ENCODE results near the gene OR4Q2.
"Not testable (repeated sequence)": the region's sequence is repeated elsewhere in the genome, so short reads cannot be mapped to it uniquely, and the experiment has no call there.

The OR4Q2 gene

DNA sequence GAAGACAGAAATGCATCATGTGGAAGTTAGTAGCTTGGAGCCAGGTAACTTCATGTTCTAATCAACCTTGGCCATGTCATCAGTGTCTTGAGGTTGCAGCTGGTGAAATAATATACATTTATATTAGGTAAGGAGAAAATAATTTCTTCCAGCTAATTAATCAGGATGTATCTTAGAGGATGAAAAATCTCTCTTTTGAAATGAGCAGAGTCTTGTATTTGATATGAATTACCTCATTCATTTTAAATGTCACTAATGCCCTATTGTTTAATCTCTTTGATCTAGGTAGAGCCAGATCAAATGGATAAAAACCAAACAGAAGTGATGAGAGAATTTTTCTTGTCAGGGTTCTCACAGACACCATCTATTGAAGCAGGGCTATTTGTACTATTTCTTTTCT, at the start of gene OR4Q2:
TSS of gene OR4Q2 (plus strand) at position 301 of the 400 bp plus-strand sequence.
- DNase-seq (ENCODE audit: low read depth): no peak

DNA sequence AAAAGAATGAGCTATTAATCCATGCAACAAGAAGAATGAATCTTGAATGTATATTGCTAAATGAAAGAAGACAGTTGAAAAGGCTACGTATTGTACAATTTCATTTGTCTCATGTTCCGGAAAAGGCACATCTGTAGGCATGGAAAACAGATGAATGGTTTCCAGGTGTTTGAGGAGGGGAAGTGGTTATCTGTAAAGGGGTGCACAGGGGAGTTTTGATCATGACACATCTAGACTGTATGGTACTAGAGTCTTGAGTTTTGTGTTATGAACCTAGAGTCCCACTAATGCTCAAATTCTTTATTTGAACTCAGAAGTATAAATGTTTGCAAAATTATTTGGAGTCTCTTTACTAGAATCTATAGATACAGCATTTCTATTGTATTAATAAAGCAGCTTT, 32.2 kb upstream of the OR4Q2 start:
- DNase-seq (ENCODE audit: low read depth): not testable (repeated sequence)

DNA sequence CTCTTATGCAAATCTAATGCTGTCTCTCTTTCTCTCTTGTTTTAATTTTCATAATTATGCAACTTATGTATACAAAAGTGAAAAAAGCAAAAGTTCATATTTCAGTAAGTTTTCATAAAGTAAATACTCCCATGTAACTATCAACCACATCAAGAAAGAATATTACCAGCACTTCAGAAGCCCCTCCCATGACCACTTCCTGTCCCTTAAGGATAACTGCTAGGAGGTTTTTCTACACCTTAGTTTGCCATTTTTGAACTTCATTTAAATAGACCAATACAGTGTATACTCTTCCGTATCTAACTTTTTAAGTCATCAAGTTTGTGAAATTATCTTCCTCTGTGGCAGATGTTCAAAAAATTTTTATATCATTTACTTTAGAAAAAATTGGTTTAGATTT, 27.1 kb upstream of the OR4Q2 start:
- no peak for DNase-seq (ENCODE audit: low read depth)

DNA sequence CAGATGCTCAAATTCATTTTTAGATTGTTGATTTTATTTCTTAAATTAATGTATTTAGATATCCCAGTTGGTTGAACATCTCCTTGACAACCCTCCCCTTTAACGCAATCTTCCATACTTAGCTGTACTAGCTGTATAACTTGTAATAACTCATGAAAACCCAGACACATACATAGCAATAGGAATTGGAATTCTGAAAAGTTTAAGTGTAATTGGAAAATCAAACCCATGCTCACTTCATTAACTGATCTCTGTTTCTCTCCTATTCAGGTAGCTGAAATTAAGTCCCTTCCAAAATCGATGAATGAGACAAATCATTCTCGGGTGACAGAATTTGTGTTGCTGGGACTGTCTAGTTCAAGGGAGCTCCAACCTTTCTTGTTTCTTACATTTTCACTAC, 26.7 kb upstream of the OR4Q2 start, which contains the start of gene OR4K15:
TSS of gene OR4K15 (plus strand) at position 301 of the 400 bp plus-strand sequence. CDS start at position 301, 0 bp downstream.
- DNase-seq (ENCODE audit: low read depth): no peak

DNA sequence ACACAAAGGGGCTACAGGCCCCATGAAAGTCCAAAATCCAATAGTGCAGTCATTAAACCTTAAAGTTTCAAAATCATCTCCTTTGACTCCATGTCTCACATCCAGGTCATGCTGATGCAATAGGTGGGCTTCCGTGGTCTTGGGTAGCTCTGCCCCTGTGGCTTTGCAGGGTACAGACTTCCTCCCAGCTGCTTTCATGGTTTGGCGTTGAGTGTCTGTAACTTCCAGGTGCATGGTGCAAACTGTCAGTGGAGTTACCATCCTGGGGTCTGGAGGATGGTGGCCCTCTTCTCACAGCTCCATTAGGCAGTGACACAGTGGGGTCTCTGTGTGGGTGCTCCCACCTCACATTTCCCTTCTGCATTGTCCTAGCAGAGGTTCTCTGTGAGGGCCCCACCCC, 8.5 kb upstream of the OR4Q2 start:
- no peak for DNase-seq (ENCODE audit: low read depth)

DNA sequence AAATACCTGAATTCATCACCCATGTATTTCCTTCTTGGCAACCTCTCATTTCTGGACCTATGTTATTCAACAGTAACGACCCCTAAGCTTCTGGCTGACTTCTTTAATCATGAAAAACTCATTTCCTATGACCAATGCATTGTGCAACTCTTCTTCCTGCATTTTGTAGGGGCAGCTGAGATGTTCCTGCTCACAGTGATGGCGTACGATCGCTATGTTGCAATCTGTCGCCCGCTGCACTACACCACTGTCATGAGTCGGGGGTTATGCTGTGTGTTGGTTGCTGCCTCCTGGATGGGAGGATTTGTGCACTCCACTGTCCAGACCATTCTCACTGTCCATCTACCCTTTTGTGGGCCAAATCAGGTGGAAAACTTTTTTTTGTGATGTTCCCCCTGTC, 356 bp downstream of the OR4Q2 start:
- DNase-seq (ENCODE audit: low read depth): no peak

DNA sequence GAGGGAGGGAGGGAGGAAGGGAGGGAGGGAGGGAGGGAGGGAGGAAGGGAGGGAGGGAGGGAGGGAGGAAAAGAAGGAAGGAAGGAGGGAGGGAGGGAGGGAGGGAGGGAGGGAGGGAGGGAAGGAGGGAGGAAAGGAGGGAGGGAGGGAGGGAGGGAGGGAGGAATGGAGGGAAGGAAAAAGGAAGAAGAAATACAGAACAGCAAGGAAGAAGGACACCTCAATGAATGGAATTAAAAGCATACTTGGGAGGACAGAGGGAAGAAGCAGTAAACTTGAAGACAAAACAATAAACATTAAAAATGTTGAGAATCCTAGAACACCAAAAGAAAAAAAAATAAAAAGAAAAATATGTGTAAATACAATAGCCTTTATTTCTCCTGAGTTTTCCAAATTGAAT, 6.2 kb downstream of the OR4Q2 start:
- DNase-seq (ENCODE audit: low read depth): no peak

DNA sequence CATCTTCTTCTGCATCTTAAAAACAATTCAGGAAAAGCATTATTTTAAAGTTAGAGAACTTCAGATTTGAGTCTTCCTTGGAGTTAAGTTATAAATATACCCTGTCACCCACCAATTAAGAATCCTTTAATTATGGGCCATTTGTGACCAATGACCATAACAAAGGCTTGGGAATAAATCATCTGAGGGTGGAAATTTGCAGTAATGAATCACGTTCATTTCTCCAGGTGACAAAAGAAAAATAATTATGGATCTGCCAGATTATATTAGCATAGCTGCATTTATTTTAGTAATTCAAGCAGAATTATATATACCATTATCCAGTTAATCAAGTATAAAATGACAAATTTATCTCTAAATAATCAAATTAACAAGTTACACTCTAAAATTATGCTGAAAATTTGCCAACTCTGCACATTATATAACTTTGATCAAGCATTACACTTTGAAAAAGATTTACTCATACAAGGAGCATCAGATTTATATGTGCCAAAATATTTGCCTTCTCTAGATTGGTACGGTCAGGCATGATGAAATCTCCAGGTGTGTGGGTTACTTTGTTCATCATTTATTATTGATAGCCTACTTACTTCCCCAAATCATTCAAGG, 17.4 kb downstream of the OR4Q2 start, which contains the start of gene OR4K14:
TSS of gene OR4K14 (minus strand) at position 51 of the 609 bp plus-strand sequence. CDS start 4,114 bp downstream, outside the sequence.
- no peak for DNase-seq (ENCODE audit: low read depth)

DNA sequence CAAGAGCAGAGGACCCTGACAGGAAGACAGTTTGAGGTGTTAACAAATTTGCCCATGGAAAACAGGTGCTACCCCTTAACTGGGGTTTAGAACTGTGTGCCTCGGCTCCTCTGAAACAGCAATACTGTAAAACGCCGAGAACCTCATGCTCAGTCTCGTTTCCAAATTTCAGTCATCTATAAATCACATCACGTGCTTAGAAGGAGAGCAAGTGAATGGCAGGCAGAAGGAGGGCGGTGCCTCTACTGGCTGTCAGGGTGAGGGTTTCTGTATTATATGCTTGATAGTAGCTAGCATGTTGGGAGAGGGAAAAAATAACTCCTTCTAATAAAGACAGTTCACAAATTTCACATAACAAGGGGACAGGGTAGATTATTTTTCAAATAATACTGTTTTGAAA, 29.1 kb downstream of the OR4Q2 start:
- no peak for DNase-seq (ENCODE audit: low read depth)

DNA sequence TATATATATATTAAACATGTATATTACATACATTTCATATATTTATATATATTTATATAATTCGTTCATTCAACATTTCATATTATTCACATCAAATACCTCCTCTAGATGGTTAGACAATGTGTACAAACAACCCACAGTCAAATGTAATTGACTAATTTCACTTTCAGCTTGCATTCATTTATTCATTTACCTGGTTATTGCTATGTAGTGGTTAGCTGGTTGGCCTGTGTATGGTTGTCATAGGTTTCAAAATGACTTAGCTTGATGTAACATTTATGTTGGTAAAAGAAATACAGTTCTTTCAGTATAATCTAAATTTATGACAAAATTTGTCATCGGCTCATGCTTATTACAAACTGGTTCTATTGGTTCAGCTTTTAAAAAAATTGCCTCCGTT, 33.5 kb downstream of the OR4Q2 start:
- no peak for DNase-seq (ENCODE audit: low read depth)

DNA sequence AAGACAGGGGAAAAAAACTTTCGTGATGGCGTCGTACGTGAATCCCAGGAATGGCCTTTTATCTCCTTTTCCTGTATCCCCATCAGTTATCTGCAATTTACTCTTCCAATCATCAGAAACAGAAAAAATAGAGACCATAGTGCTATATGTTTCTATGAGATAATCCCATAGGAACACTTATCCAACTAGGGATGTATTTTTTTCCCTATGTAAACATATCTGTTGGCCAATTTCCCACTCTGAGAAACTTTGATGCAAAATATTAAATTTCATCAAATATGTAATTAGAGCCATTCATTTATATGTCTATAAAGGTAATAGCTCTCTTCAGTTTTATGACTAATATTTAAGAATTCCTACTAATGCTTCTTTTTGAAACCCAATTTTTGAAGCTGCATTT, 34.0 kb downstream of the OR4Q2 start, which contains the start of gene OR4K13:
TSS of gene OR4K13 (minus strand) at position 101 of the 400 bp plus-strand sequence. CDS start 1,280 bp downstream, outside the sequence.
- DNase-seq (ENCODE audit: low read depth): no peak

DNA sequence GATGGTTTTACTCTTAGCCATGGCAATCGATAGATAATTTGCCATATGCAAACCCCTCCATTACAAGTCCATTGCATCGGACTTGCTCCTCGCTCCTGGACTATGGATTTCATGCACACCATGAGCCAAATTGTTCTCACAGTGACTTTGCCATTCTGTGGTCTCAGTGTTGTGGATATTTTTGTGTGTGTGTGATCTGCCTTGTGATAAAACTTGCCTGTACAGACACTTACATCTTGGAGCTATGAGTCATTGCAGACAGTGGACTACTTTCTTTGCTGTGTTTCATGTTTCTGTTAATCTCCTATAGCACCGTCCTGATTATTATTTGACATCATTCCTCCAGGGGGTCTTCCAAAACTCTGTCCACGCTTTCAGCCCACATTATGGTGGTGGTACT, 42.3 kb downstream of the OR4Q2 start:
- no peak for DNase-seq (ENCODE audit: low read depth)

DNA sequence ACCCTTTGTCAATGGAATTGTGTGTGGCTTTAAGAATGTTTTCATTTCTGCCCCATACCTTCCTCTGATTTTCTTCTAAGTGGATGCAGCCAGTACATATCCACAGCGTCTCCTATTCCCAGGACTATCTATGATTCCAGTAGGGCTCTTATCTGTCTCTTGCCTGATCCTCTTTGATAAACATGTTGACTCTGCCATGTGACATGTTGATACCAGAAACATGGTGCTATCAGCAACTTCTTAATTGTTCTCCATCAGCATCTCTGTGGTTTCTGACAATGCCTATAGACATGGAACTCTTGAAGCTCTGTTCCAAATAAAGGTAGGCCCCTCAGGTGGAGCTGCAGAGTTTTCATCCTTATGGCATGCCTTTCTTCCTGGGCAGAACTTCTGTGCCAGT, 46.2 kb downstream of the OR4Q2 start:
- DNase-seq (ENCODE audit: low read depth): no peak

Data from CMK (cell line).